HepG2 (cell line): ENCODE measurements around the gene INHBC. TPM values are rescaled to one million over a fixed set of nuclear protein-coding genes. Genes with fewer than 3 reads are reported as not detected.
A peak's percentile ranks its signal among the peaks of the same experiment; 100 is the strongest.

Source experiments
- ATAC-seq: fragments of 200-7000 bp; cut with Tn5 transposase; 3 replicates; pipeline ENCODE4 v1.9.1; 2020; ENCODE audit warnings: mild to moderate bottlenecking, moderate library complexity
- BruUV-seq: library from RNA; stranded (reverse); fragments of 400-500 nt; replicated peaks from 2 replicates; lab custom pipeline; 2021; lab: Mats Ljungman, UMichigan
- CTCF ChIA-PET: fragments of 300-600 bp; formaldehyde crosslinking; extraction: SDS; loops from one replicate; lab custom pipeline; 2021; ENCODE audit warnings: low total read pairs, inconsistent platforms, low intra/inter-chr PET ratio; lab: Yijun Ruan, JAX
- POLR2A ChIA-PET: fragments of 350-600 bp; sonication (Branson Sonifier 250); formaldehyde crosslinking; loops from one replicate; lab custom pipeline; 2020; ENCODE audit warnings: antibody characterized with exemption, inconsistent platforms; lab: Yijun Ruan, JAX
- DNase-seq: peaks from one replicate; pipeline ENCODE4 v3.0.0-alpha.2; 2015; ENCODE audit warnings: low spot score
- FAIRE-seq: peaks from 3 replicates; lab custom pipeline; 2011; peaks lifted over from hg19 to GRCh38; lab: Jason Lieb, UNC
- H2AFZ ChIP-seq: one replicate; pipeline ENCODE4 v1.6.1; 2011; ENCODE audit warnings: low read length, inconsistent platforms
- H3K27ac ChIP-seq: fragments of 300-600 bp; 3 replicates; pipeline ENCODE4 v1.8.0; 2011; ENCODE audit warnings: mixed run types, mild to moderate bottlenecking, mixed read lengths, low read length, inconsistent platforms; ENCODE audit not compliant: insufficient read depth; ENCODE audit errors: extremely low read length
- H3K27me3 ChIP-seq, 2 experiments: fragments of 200-600 bp in 1 of 2; 2 replicates in 1 of 2; 3 replicates in 1 of 2; pipeline versions ENCODE4 v1.6.0 to v1.8.0; 2011; ENCODE audit warnings: low read length in 2 of 2, mild to moderate bottlenecking in 2 of 2, moderate library complexity in 2 of 2, inconsistent platforms in 1 of 2; ENCODE audit not compliant: insufficient read depth in 2 of 2, control insufficient read depth in 1 of 2
- H3K36me3 ChIP-seq, 2 experiments: fragments of 200-600 bp in 1 of 2; replicated peaks in 1 of 2; 2 replicates in 1 of 2; 3 replicates in 1 of 2; pipeline versions ENCODE4 v1.5.1 to v1.8.0; 2011; ENCODE audit warnings: low read length in 2 of 2, inconsistent platforms in 1 of 2; ENCODE audit not compliant: insufficient read depth in 2 of 2, control insufficient read depth in 1 of 2
- H3K4me1 ChIP-seq: 2 replicates; pipeline ENCODE4 v1.5.1; 2012; ENCODE audit warnings: low read length, inconsistent platforms; ENCODE audit not compliant: insufficient read depth
- H3K4me2 ChIP-seq: 2 replicates; pipeline ENCODE4 v1.6.0; 2011; ENCODE audit warnings: low read depth, low read length, inconsistent platforms
- H3K4me3 ChIP-seq, 3 experiments: fragments of 200-600 bp in 1 of 3; sonication (generic), shearing (Covaris generic) in 1 of 3; replicated peaks in 1 of 3; 2 replicates each; pipeline ENCODE4 v1.5.1; 2011 to 2016; ENCODE audit warnings: low read length in 3 of 3, inconsistent platforms in 2 of 3, low read depth in 2 of 3, mild to moderate bottlenecking in 2 of 3, control low read depth in 1 of 3, mixed read lengths in 1 of 3; ENCODE audit not compliant: insufficient read depth in 1 of 3
- H3K79me2 ChIP-seq: one replicate; pipeline ENCODE4 v1.6.1; 2011; ENCODE audit warnings: low read length, inconsistent platforms; ENCODE audit not compliant: insufficient read depth
- H3K9ac ChIP-seq: 2 replicates; pipeline ENCODE4 v1.6.0; 2011; ENCODE audit warnings: mild to moderate bottlenecking, low read depth, low read length, inconsistent platforms; ENCODE audit not compliant: insufficient read depth
- H3K9me3 ChIP-seq: 2 replicates; pipeline ENCODE4 v1.5.1; 2012; ENCODE audit warnings: mild to moderate bottlenecking, low read length
- H4K20me1 ChIP-seq: 2 replicates; pipeline ENCODE4 v1.6.0; 2011; ENCODE audit warnings: inconsistent platforms, mild to moderate bottlenecking, low read length, moderate library complexity; ENCODE audit not compliant: insufficient read depth
- AKAP8 ChIP-seq: sonication (generic); formaldehyde crosslinking; IDR thresholded peaks from 2 replicates; pipeline ENCODE4 v1.5.1; 2020; ENCODE audit warnings: mild to moderate bottlenecking, missing genetic modification reagents
- HNF4G ChIP-seq, 2 experiments: sonication (generic) in 1 of 2; formaldehyde crosslinking in 1 of 2; IDR thresholded peaks; 2 replicates each; pipeline versions ENCODE4 v1.4.0 to v1.6.1; 2011 to 2020; ENCODE audit warnings: borderline replicate concordance in 2 of 2, low read depth in 2 of 2, mild to moderate bottlenecking in 2 of 2, low read length in 1 of 2, missing genetic modification reagents in 1 of 2, moderate library complexity in 1 of 2
- KLF9 ChIP-seq: IDR thresholded peaks from 2 replicates; pipeline ENCODE4 v1.6.1; 2016; ENCODE audit warnings: low read depth
- NBN ChIP-seq: fragments of 450-650 bp; conservative IDR thresholded peaks from 2 replicates; pipeline ENCODE4 v1.6.1; 2017
- PHB2 ChIP-seq: fragments of 450-650 bp; IDR thresholded peaks from 2 replicates; pipeline ENCODE4 v1.6.1; 2018; ENCODE audit not compliant: partially characterized antibody
- POGK ChIP-seq: sonication (generic); formaldehyde crosslinking; conservative IDR thresholded peaks from 2 replicates; pipeline ENCODE4 v1.8.0; 2022; ENCODE audit warnings: mild to moderate bottlenecking, moderate library complexity, missing genetic modification reagents
- SAP130 ChIP-seq: IDR thresholded peaks from 2 replicates; pipeline ENCODE4 v1.6.1; 2016; ENCODE audit warnings: low read depth
- TCF7 ChIP-seq: sonication (generic); IDR thresholded peaks from 2 replicates; pipeline ENCODE4 v1.6.1; 2016; ENCODE audit warnings: antibody characterized with exemption, low read depth
- TCF7L2 ChIP-seq: IDR thresholded peaks from 2 replicates; pipeline ENCODE4 v1.6.1; 2011; ENCODE audit warnings: mild to moderate bottlenecking, low read depth, low read length, moderate library complexity
- ZGPAT ChIP-seq: IDR thresholded peaks from 2 replicates; pipeline ENCODE4 v1.6.1; 2016; ENCODE audit warnings: mild to moderate bottlenecking
- ZNF557 ChIP-seq: sonication (generic); formaldehyde crosslinking; IDR thresholded peaks from 2 replicates; pipeline ENCODE4 v1.4.0; 2020; ENCODE audit warnings: missing genetic modification reagents
- in situ Hi-C: cut with HindIII; loops from 2 replicates; pipeline ENCODE4 v1.10.0; 2017; ENCODE audit warnings: low pct_unique_long_range_greater_than_20kb; ENCODE audit not compliant: extremely low pct_ligation_motif_present
- intact Hi-C: fragments of 100-400 bp; cut with micrococcal nuclease; formaldehyde crosslinking; loops from one replicate; pipeline ENCODE4 v1.10.0; 2022; ENCODE audit not compliant: unreplicated experiment
- polyA plus RNA-seq, 8 experiments: library from polyadenylated mRNA; depleted of rRNA in 3 of 8; stranded (reverse) in 7 of 8; unstranded in 1 of 8; fragments of >200 nt; fragmentation: Illumina TruSeq in 4 of 8; extraction: Trizol in 4 of 8; gene quantifications; 2 replicates each; pipeline versions ENCODE4 v1.2.1 to v1.2.3, GENCODE V29; 2011 to 2016; ENCODE audit warnings: low read depth in 4 of 8, missing spikeins in 1 of 8, mixed read lengths in 1 of 8; ENCODE audit not compliant: insufficient read depth in 1 of 8
- total RNA-seq, 5 experiments: library from RNA; depleted of rRNA; stranded (reverse); fragments of >200 nt; fragmentation: Illumina TruSeq; extraction: Trizol; gene quantifications; 2 replicates each; pipeline ENCODE4 v1.2.3, GENCODE V29; 2016; ENCODE audit warnings: low read depth in 1 of 5
- TF ChIP-seq, protein P1 (sequence below): sonication (generic); formaldehyde crosslinking; IDR thresholded peaks from 2 replicates; pipeline ENCODE4 v1.5.1; 2020; ENCODE audit warnings: mild to moderate bottlenecking, missing genetic modification reagents, moderate library complexity
- TF ChIP-seq, protein P2 (sequence below): sonication (generic); formaldehyde crosslinking; IDR thresholded peaks from 2 replicates; pipeline ENCODE4 v1.4.0; 2020; ENCODE audit warnings: missing genetic modification reagents
- TF ChIP-seq, protein P3 (sequence below): sonication (generic); formaldehyde crosslinking; IDR thresholded peaks from 2 replicates; pipeline ENCODE4 v1.8.0; 2022; ENCODE audit warnings: mild to moderate bottlenecking, missing genetic modification reagents, borderline replicate concordance
- TF ChIP-seq, protein P4 (sequence below): sonication (generic); formaldehyde crosslinking; IDR thresholded peaks from 2 replicates; pipeline ENCODE4 v1.4.0; 2020; ENCODE audit warnings: missing genetic modification reagents

The INHBC gene
- total and polyA plus RNA-seq, 2 of the 13 experiments (the other 11 are each of a cell fraction or from before 2014, with no cell fraction given): 1.8 to 13.8 TPM

DNA sequence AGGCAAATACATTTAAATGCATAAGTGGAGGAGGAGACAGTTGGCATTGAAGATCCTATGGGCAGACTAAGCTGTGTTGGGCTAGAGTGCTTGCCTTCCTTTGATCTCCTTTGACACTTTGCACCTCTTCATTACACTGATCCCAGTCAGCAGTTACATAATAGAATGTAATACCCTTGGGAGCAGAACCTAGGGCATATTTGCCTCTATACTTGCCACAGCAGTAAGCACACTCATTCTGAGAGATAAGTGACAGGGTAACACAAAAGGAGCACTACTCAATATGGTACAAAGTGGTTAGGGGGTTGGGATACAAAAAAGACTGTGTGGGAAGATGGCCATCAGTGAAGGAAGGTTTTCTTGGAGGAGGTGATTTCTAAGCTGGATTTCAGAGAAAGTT lies 62.2 kb downstream of the INHBC start:
- in situ Hi-C loops: no loop called here
- TF ChIP-seq, protein P1, sequence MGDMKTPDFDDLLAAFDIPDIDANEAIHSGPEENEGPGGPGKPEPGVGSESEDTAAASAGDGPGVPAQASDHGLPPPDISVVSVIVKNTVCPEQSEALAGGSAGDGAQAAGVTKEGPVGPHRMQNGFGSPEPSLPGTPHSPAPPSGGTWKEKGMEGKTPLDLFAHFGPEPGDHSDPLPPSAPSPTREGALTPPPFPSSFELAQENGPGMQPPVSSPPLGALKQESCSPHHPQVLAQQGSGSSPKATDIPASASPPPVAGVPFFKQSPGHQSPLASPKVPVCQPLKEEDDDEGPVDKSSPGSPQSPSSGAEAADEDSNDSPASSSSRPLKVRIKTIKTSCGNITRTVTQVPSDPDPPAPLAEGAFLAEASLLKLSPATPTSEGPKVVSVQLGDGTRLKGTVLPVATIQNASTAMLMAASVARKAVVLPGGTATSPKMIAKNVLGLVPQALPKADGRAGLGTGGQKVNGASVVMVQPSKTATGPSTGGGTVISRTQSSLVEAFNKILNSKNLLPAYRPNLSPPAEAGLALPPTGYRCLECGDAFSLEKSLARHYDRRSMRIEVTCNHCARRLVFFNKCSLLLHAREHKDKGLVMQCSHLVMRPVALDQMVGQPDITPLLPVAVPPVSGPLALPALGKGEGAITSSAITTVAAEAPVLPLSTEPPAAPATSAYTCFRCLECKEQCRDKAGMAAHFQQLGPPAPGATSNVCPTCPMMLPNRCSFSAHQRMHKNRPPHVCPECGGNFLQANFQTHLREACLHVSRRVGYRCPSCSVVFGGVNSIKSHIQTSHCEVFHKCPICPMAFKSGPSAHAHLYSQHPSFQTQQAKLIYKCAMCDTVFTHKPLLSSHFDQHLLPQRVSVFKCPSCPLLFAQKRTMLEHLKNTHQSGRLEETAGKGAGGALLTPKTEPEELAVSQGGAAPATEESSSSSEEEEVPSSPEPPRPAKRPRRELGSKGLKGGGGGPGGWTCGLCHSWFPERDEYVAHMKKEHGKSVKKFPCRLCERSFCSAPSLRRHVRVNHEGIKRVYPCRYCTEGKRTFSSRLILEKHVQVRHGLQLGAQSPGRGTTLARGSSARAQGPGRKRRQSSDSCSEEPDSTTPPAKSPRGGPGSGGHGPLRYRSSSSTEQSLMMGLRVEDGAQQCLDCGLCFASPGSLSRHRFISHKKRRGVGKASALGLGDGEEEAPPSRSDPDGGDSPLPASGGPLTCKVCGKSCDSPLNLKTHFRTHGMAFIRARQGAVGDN (CRISPR knock-in tag): no peak
- TF ChIP-seq, protein P2, sequence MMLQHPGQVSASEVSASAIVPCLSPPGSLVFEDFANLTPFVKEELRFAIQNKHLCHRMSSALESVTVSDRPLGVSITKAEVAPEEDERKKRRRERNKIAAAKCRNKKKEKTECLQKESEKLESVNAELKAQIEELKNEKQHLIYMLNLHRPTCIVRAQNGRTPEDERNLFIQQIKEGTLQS (CRISPR knock-in tag): no peak
- no peak for TF ChIP-seq KLF9 (CRISPR knock-in tag)
- TF ChIP-seq, protein P3, sequence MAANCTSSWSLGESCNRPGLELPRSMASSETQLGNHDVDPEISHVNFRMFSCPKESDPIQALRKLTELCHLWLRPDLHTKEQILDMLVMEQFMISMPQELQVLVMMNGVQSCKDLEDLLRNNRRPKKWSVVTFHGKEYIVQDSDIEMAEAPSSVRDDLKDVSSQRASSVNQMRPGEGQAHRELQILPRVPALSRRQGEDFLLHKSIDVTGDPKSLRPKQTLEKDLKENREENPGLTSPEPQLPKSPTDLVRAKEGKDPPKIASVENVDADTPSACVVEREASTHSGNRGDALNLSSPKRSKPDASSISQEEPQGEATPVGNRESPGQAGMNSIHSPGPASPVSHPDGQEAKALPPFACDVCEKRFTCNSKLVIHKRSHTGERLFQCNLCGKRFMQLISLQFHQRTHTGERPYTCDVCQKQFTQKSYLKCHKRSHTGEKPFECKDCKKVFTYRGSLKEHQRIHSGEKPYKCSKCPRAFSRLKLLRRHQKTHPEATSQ (CRISPR knock-in tag): no peak
- no peak for TF ChIP-seq ZGPAT (CRISPR knock-in tag)
- TF ChIP-seq HNF4G (IDR thresholded peaks at IDR 0.05; ENCODE audit: borderline replicate concordance, low read depth, low read length): 0 out of 2 replicates have a peak, but pooled peaks have one; percentile 15
- no peak for TF ChIP-seq HNF4G (CRISPR knock-in tag; IDR thresholded peaks at IDR 0.05; ENCODE audit: borderline replicate concordance, low read depth)
- TF ChIP-seq PHB2: no peak
- TF ChIP-seq AKAP8 (CRISPR knock-in tag): no peak
- TF ChIP-seq TCF7L2: peak; percentile 24; the same call in 1 of the 2 replicates
- no peak for TF ChIP-seq NBN
- TF ChIP-seq ZNF557: no peak
- TF ChIP-seq, protein P4, sequence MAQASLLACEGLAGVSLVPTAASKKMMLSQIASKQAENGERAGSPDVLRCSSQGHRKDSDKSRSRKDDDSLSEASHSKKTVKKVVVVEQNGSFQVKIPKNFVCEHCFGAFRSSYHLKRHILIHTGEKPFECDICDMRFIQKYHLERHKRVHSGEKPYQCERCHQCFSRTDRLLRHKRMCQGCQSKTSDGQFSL: no peak
- TF ChIP-seq SAP130 (CRISPR knock-in tag): no peak
- peak; percentile 55 for TF ChIP-seq TCF7
- no peak for TF ChIP-seq POGK (CRISPR knock-in tag)

More for the DNA sequence above, 62.2 kb downstream of the INHBC start:
- POLR2A ChIA-PET: interaction anchor here (0.6 to 1.3 kb wide), 2 partner anchors 13 to 134 kb away, joined by 3 read pairs; no protein-coding TSS in a partner anchor
- no peaks in the 10 kb centered on the region for H3K79me2 ChIP-seq
- peaks cover 21 to 50% of the 10 kb centered on the region in 2 experiments; a peak in 4 of 5 replicates for H3K36me3 ChIP-seq
- no TSS peak for BruUV-seq
- DNase-seq: no peak
- H2AFZ ChIP-seq: no peak overlapping the region
- peak; percentile 60 for ATAC-seq
- no peaks in the 10 kb centered on the region for H3K9me3 ChIP-seq
- intact Hi-C loops: no loop called here
- H3K9ac ChIP-seq: no peak overlapping the region
- no peak overlapping the region for H3K4me2 ChIP-seq
- FAIRE-seq: peak; percentile 64
- H3K27me3 ChIP-seq: no peaks in the 10 kb centered on the region
- CTCF ChIA-PET: no interaction called here
- H3K4me1 ChIP-seq: peaks cover 10% of the 10 kb centered on the region
- peaks cover 4% of the 10 kb centered on the region for H4K20me1 ChIP-seq
- H3K4me3 ChIP-seq: no peak overlapping the region
- H3K27ac ChIP-seq: no peak overlapping the region
